Aorta (tissue), 5 donors: ENCODE results near the gene MAP4K3. TPM values are rescaled to one million over a fixed set of nuclear protein-coding genes. Genes with fewer than 3 reads are reported as not detected.

ENCODE experiments used
- ATAC-seq: fragments of 200-7000 bp; cut with Tn5 transposase; one replicate; pipeline ENCODE4 v1.9.1; 2022; ENCODE audit warnings: moderate library complexity; ENCODE audit not compliant: low FRiP score
- DNase-seq, 2 donors: peaks; one replicate each; pipeline ENCODE4 v3.0.0-alpha.2; 2020
- H3K27ac ChIP-seq, 2 donors: one replicate each; pipeline ENCODE4 v1.5.1; 2013; ENCODE audit warnings: low read length in 2 of 2, mild to moderate bottlenecking in 2 of 2, moderate library complexity in 2 of 2, control low read depth in 1 of 2, inconsistent platforms in 1 of 2, low read depth in 1 of 2
- H3K27me3 ChIP-seq, 2 donors: one replicate each; pipeline ENCODE4 v1.6.1; 2013; ENCODE audit warnings: control low read depth in 1 of 2, low read length in 1 of 2, mild to moderate bottlenecking in 1 of 2, moderate library complexity in 1 of 2; ENCODE audit not compliant: insufficient read depth in 2 of 2, control insufficient read depth in 1 of 2
- H3K36me3 ChIP-seq, 2 donors: one replicate each; pipeline ENCODE4 v1.6.1; 2013; ENCODE audit warnings: control low read depth in 1 of 2, low read length in 1 of 2, mild to moderate bottlenecking in 1 of 2; ENCODE audit not compliant: insufficient read depth in 2 of 2, control insufficient read depth in 1 of 2
- H3K4me1 ChIP-seq, 2 donors: one replicate each; pipeline ENCODE4 v1.6.1; 2013; ENCODE audit warnings: low read length in 2 of 2, control low read depth in 1 of 2, mild to moderate bottlenecking in 1 of 2, moderate library complexity in 1 of 2; ENCODE audit not compliant: insufficient read depth in 2 of 2, control insufficient read depth in 1 of 2
- H3K4me3 ChIP-seq, 2 donors: one replicate each; pipeline ENCODE4 v1.5.1; 2013; ENCODE audit warnings: low read length in 2 of 2, control low read depth in 1 of 2, mild to moderate bottlenecking in 1 of 2
- H3K9me3 ChIP-seq: one replicate; pipeline ENCODE4 v1.6.1; 2013; ENCODE audit warnings: mild to moderate bottlenecking, low read length; ENCODE audit not compliant: control insufficient read depth
- WGBS, 2 donors: extraction: QIAGEN DNeasy Blood & Tissue Kit; methylation state at CpG; one replicate each; pipeline ENCODE4 v1.1.7; 2013; 5-methylcytosine and 5-hydroxymethylcytosine counted together
- intact Hi-C, 2 donors: fragments of 100-400 bp; cut with DNase I; formaldehyde crosslinking; loops; one replicate each; pipeline versions ENCODE4 v1.14.2 to v1.15.0; 2022
- polyA plus RNA-seq, 2 donors: library from polyadenylated mRNA; stranded (reverse); fragments of 200-250 nt; gene quantifications; one replicate each; pipeline ENCODE4 v1.2.3, GENCODE V29; 2013
- total RNA-seq, 2 donors: library from RNA; stranded (reverse); fragmentation: NEBNext Ultra II Directional; extraction: Animal tissue kit (Norgen Biotek cat#: 25700); gene quantifications; one replicate each; pipeline ENCODE4 v1.2.1, GENCODE V29; 2021
- donor health status: healthy with polysubstance abuse.
- donor health status: Bipolar disorder and iron deficiency.
- donor health status: DM: no; HTN: no; CAD: no.
- donor health status: DM: no; HTN: no; CAD: no.
- donor health status: DM: yes; HTN: yes; CAD: no.

The MAP4K3 gene
- total and polyA plus RNA-seq, 4 donors, result 13.9 to 50.8 (median 32.9) TPM

- no peaks in the 10 kb centered on the region for H3K4me1 ChIP-seq
- ATAC-seq (peak; percentile 91), DNase-seq (peak; percentile 85 to 93)
- H3K9me3 ChIP-seq, result no peaks in the 10 kb centered on the region
- no peak overlapping the region for H3K27ac ChIP-seq
- no peak overlapping the region for H3K4me3 ChIP-seq
- 11 to 17% methylated on average over 9 of the region's 9 CpGs for WGBS, 2 donors
- H3K27me3 ChIP-seq, result no peaks in the 10 kb centered on the region
- H3K36me3 ChIP-seq, result no peaks in the 10 kb centered on the region
- intact Hi-C loops, result loop anchor here (1.0 to 10.0 kb wide), 5 partner anchors 66 to 283 kb away; no protein-coding TSS in a partner anchor
Observed at GRCh38 chr2:39227628-39228412, 209.3 kb downstream of the MAP4K3 start.

DNA sequence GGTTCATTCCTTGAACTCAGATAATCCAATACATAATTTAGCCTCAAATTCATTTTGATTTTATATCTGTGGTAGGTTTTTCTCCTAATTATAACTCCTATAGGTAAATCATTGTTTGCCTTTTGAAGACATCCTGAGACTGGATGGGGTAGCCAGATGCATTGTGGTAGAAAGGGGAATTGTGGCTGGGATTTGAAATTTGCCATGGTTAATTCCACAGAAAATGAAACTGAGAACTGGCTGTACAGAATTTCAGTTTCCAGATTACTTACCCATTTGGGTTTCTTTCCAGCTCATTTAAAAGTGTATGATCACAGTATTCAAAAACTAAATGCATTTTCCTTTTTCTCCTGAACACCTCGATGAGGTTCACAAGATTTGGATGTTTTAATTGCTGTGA is 211.5 kb downstream of the MAP4K3 start:
- Histone ChIP-seq H3K4me3 (no peak overlapping the region), H3K4me1 (no peaks in the 10 kb centered on the region), H3K9me3 (no peaks in the 10 kb centered on the region), H3K27ac (no peak overlapping the region), H3K27me3 (no peaks in the 10 kb centered on the region), H3K36me3 (no peaks in the 10 kb centered on the region)
- ATAC-seq, result no peak
- 87 to 95% methylated on average over 1 of the region's 1 CpG for WGBS, 2 donors
- DNase-seq, result no peak
- intact Hi-C loops, result loop anchor here (5.0 to 10.0 kb wide), 2 partner anchors 63 to 281 kb away; no protein-coding TSS in a partner anchor

DNA sequence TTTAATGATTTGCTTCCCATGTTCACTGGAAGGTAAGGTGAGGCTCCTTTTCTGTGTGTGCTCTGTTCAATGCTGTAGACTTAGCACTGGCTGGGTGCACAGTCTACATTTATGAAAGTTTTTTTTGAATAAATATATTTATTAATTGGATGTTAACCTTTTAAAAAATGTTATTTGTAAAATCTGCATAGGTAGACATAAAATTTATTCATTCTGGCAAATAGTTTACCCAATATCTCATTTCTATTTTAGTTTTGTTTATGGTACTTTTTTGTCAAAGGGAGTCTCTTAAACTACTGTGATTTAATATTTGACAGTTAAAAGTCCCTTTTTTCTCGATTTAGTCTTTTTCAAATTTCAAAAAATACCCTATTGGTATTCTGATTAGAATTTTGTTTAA is 213.2 kb downstream of the MAP4K3 start:
- Histone ChIP-seq H3K4me1 (no peaks in the 10 kb centered on the region), H3K36me3 (no peaks in the 10 kb centered on the region), H3K27ac (no peak overlapping the region), H3K9me3 (no peaks in the 10 kb centered on the region), H3K4me3 (no peak overlapping the region), H3K27me3 (no peaks in the 10 kb centered on the region)
- 91 to 93% methylated on average over 1 of the region's 1 CpG for WGBS, 2 donors
- ATAC-seq (no peak), DNase-seq (no peak)
- intact Hi-C loops, result loop anchor here in 1 of 2 donors (10.0 kb wide), 1 partner anchor 279 kb away; no protein-coding TSS in a partner anchor

DNA sequence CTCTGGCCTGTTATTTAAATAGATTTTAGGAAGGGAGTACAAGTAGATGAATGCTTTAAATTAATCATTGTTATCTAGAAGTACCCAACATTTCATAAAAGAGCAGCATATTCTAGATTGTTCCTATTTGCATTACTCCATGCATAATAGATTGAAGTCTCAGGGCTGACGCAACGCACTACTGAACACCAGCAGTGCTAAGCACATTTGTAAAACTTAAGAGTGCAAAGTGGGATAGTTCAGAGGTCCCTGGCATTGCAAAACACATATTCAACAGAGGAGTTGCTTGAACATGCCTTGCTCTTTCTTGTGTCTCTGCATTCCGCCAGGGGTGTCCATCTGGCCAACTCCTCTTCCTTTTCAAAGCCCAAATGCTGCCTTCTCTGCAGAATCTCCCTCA is 215.6 kb downstream of the MAP4K3 start:
- H3K9me3 ChIP-seq, result no peaks in the 10 kb centered on the region
- DNase-seq (no peak), ATAC-seq (no peak)
- no peak overlapping the region for H3K27ac ChIP-seq
- no peak overlapping the region for H3K4me3 ChIP-seq
- intact Hi-C loops, result loop anchor here in 1 of 2 donors (10.0 kb wide), 1 partner anchor 277 kb away; no protein-coding TSS in a partner anchor
- H3K27me3 ChIP-seq, result no peaks in the 10 kb centered on the region
- H3K36me3 ChIP-seq, result no peaks in the 10 kb centered on the region
- 96% methylated on average over 3 of the region's 3 CpGs for WGBS, 2 donors
- H3K4me1 ChIP-seq, result no peaks in the 10 kb centered on the region

GRCh38 chr2:39220136-39220535 is 216.9 kb downstream of the MAP4K3 start:
- no peaks in the 10 kb centered on the region for H3K9me3 ChIP-seq
- H3K27me3 ChIP-seq, result no peaks in the 10 kb centered on the region
- WGBS, 2 donors, result 95 to 96% methylated on average over 2 of the region's 2 CpGs
- H3K4me3 ChIP-seq, result no peak overlapping the region
- no peaks in the 10 kb centered on the region for H3K4me1 ChIP-seq
- ATAC-seq (no peak), DNase-seq (no peak)
- H3K36me3 ChIP-seq, result no peaks in the 10 kb centered on the region
- intact Hi-C loops, result loop anchor here in 1 of 2 donors (10.0 kb wide), 1 partner anchor 275 kb away; no protein-coding TSS in a partner anchor
- H3K27ac ChIP-seq, result no peak overlapping the region

DNA sequence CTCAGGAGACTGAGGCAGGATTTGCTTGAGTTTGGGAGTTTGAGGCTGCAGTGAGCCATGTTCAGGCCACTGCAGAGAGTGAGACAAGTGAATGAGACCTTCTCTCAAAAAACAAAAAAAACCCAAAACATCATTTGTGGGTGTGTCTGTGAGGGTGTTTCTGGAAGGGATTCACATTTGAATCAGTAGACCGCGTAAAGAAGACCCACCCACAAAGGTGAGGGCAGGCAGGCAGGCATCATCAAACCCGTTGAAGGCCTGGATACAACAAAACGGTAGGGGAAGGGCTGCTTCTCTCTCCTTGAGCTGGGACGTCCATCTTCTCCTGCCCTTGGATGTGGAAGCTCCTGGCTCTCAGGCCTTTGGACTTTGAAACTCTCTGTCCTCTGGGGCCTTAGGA is 218.7 kb downstream of the MAP4K3 start:
- Histone ChIP-seq H3K27ac (no peak overlapping the region), H3K4me1 (no peaks in the 10 kb centered on the region), H3K4me3 (no peak overlapping the region), H3K9me3 (no peaks in the 10 kb centered on the region), H3K36me3 (no peaks in the 10 kb centered on the region), H3K27me3 (no peaks in the 10 kb centered on the region)
- no peak for ATAC-seq
- intact Hi-C loops, result no loop called here
- 94% methylated on average over 5 of the region's 5 CpGs for WGBS, 2 donors
- no peak for DNase-seq

DNA sequence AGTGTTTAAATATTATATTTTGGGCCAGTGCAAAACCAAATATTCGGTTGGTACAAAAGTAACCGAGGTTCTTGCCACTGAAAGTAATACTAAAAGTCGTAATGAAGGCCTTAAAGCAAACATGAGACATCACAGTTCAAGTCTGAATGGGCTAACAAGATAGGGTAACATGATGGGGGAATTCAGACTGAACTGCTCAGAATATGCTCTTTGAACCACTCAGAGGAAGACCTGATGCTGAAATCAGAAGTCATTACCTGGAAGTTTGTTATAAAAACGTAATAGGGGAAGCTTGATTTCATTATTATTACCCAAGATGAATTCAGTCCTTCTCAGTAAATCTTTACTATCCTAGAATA is 219.9 kb downstream of the MAP4K3 start:
- Histone ChIP-seq H3K27me3 (no peaks in the 10 kb centered on the region), H3K9me3 (no peaks in the 10 kb centered on the region), H3K36me3 (no peaks in the 10 kb centered on the region), H3K27ac (no peak overlapping the region), H3K4me3 (no peak overlapping the region), H3K4me1 (no peaks in the 10 kb centered on the region)
- WGBS, 2 donors, result 90 to 91% methylated on average over 4 of the region's 4 CpGs
- ATAC-seq (no peak), DNase-seq (no peak)
- intact Hi-C loops, result no loop called here

GRCh38 chr2:39216346-39217191 is 220.5 kb downstream of the MAP4K3 start:
- Histone ChIP-seq H3K4me1 (no peaks in the 10 kb centered on the region), H3K27ac (no peak overlapping the region), H3K9me3 (no peaks in the 10 kb centered on the region), H3K27me3 (no peaks in the 10 kb centered on the region), H3K4me3 (no peak overlapping the region), H3K36me3 (no peaks in the 10 kb centered on the region)
- 85% methylated on average over 12 of the region's 12 CpGs for WGBS, 2 donors
- no peak for DNase-seq
- ATAC-seq, result no peak
- intact Hi-C loops, result no loop called here
